ENCODE measurements around the gene GPC6. TPM values are rescaled to one million over a fixed set of nuclear protein-coding genes. Genes with fewer than 3 reads are reported as not detected.

The GPC6 gene
- total RNA-seq, result under 0.01 TPM in 1 of 2 replicates, not detected in the other

DNA sequence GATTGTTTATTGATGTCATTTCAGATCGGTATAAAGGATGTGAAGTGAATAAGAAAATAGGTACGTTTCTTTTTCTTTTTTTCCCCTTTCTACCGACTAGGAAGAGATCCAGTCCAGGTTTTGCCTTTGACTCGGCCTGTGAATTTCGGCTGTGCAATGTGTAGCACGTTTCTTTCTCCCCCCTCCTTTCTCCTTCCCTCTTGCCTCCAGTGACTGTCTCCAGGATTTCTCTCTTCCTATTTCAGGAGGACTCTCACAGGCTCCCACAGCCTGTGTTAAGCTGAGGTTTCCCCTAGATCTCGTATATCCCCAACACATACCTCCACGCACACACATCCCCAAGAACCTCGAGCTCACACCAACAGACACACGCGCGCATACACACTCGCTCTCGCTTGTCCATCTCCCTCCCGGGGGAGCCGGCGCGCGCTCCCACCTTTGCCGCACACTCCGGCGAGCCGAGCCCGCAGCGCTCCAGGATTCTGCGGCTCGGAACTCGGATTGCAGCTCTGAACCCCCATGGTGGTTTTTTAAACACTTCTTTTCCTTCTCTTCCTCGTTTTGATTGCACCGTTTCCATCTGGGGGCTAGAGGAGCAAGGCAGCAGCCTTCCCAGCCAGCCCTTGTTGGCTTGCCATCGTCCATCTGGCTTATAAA is at the start of gene GPC6:
Gene GPC6 (plus strand): TSS at position 185 of the 657 bp plus-strand sequence.

Small RNA genes lying within 50 kb of the gene (small RNA-seq; reads per million reads assigned to genes)
- not detected for gene RNA5SP35
